K562 (cell line): Measurements from ENCODE around the gene EIF1. TPM values are rescaled to one million over a fixed set of nuclear protein-coding genes. Genes with fewer than 3 reads are reported as not detected.

Experiments used
- EZH2 ChIP-seq: IDR thresholded peaks from 2 replicates; pipeline ENCODE4 v1.6.1; 2012; ENCODE audit warnings: low read depth, mild to moderate bottlenecking, inconsistent platforms, low read length, borderline replicate concordance
- FOXO4 ChIP-seq: fragments of 450-650 bp; formaldehyde crosslinking; IDR thresholded peaks from 2 replicates; pipeline ENCODE4 v1.4.0; 2020; ENCODE audit warnings: mild to moderate bottlenecking, moderate library complexity
- JUN ChIP-seq, 2 experiments: sonication (generic) in 1 of 2; formaldehyde crosslinking in 1 of 2; IDR thresholded peaks; 2 replicates each; pipeline versions ENCODE4 v1.6.1 to v1.8.0; 2012 to 2022; ENCODE audit warnings: borderline replicate concordance in 2 of 2, mild to moderate bottlenecking in 2 of 2, improper control_type of control experiment in 1 of 2, low read depth in 1 of 2, low read length in 1 of 2, missing genetic modification reagents in 1 of 2
- NKRF ChIP-seq: fragments of 450-650 bp; IDR thresholded peaks from 2 replicates; pipeline ENCODE4 v1.6.1; 2016; ENCODE audit warnings: borderline replicate concordance
- PML ChIP-seq: IDR thresholded peaks from 2 replicates; pipeline ENCODE4 v1.6.1; 2012; ENCODE audit warnings: low read length, inconsistent platforms
- PPARD ChIP-seq: fragments of 250-450 bp; sonication (Bioruptor Pico); IDR thresholded peaks from 2 replicates; pipeline ENCODE4 v1.8.0; 2022; ENCODE audit warnings: inconsistent platforms, mild to moderate bottlenecking, moderate library complexity
- SP1 ChIP-seq: sonication (generic); formaldehyde crosslinking; IDR thresholded peaks from 2 replicates; pipeline ENCODE4 v1.8.1; 2022; ENCODE audit warnings: mild to moderate bottlenecking, missing genetic modification reagents
- TRIM28 ChIP-seq: fragments of 450-650 bp; IDR thresholded peaks from 2 replicates; pipeline ENCODE4 v1.6.1; 2017
- ZFX ChIP-seq: sonication (generic); formaldehyde crosslinking; IDR thresholded peaks from 2 replicates; pipeline ENCODE4 v1.8.0; 2022; ENCODE audit warnings: mild to moderate bottlenecking, missing genetic modification reagents, moderate library complexity
- ZNF609 ChIP-seq: sonication (generic); formaldehyde crosslinking; IDR thresholded peaks from 2 replicates; pipeline ENCODE4 v1.8.1; 2023; ENCODE audit warnings: missing genetic modification reagents, mild to moderate bottlenecking, borderline replicate concordance
- polyA plus RNA-seq, 8 experiments: library from polyadenylated mRNA; depleted of rRNA in 4 of 8; stranded (reverse) in 5 of 8; unstranded in 3 of 8; fragments of >200 nt; fragmentation: Nextera tagmentation in 2 of 8; fragmentation: Illumina TruSeq in 1 of 8; extraction: Ambion mirVana in 2 of 8; extraction: Trizol in 1 of 8; gene quantifications; 2 replicates each; pipeline versions ENCODE4 v1.2.1 to v1.2.3, GENCODE V29; 2011 to 2014; ENCODE audit warnings: inconsistent platforms in 1 of 8, missing spikeins in 1 of 8
- total RNA-seq, 7 experiments: library from RNA; depleted of rRNA in 6 of 7; stranded (reverse); fragments of >200 nt in 6 of 7; fragmentation: Illumina TruSeq in 2 of 7; extraction: Trizol in 2 of 7; gene quantifications; 2 replicates each; pipeline versions ENCODE4 v1.2.1 to v1.2.3, GENCODE V29; 2011 to 2021; ENCODE audit warnings: low replicate concordance in 1 of 7
- TF ChIP-seq, protein P1 (sequence below): fragments of 450-650 bp; formaldehyde crosslinking; IDR thresholded peaks from 2 replicates; pipeline ENCODE4 v1.4.0; 2022; ENCODE audit warnings: missing genetic modification characterization
- TF ChIP-seq, protein P2 (sequence below): fragments of 250-450 bp; sonication (Bioruptor Pico); IDR thresholded peaks from 2 replicates; pipeline ENCODE4 v1.5.0; 2020; ENCODE audit warnings: mild to moderate bottlenecking, borderline replicate concordance

The EIF1 gene
- total and polyA plus RNA-seq, 9 of the 15 experiments (the other 6 are each of a cell fraction or from before 2014, with no cell fraction given), result 67.0 to 1,204 (median 320) TPM

- TF ChIP-seq EZH2 (no peak), JUN (IDR thresholded peaks at IDR 0.05; ENCODE audit: borderline replicate concordance, low read depth, low read length) (peak; percentile 45; the same call in 1 of the 2 replicates), JUN (CRISPR knock-in tag; IDR thresholded peaks at IDR 0.05; ENCODE audit: borderline replicate concordance) (no peak), PPARD (CRISPR knock-in tag) (no peak), ZNF609 (no peak), SP1 (CRISPR knock-in tag) (0 out of 2 replicates have a peak, but pooled peaks have one; percentile 6), PML (no peak), TRIM28 (no peak; the same call in none of the 2 replicates), FOXO4 (no peak), ZFX (CRISPR knock-in tag) (peak; percentile 39; the same call in 1 of the 2 replicates), NKRF (0 out of 2 replicates have a peak, but pooled peaks have one; percentile 7)
- TF ChIP-seq, protein P1, sequence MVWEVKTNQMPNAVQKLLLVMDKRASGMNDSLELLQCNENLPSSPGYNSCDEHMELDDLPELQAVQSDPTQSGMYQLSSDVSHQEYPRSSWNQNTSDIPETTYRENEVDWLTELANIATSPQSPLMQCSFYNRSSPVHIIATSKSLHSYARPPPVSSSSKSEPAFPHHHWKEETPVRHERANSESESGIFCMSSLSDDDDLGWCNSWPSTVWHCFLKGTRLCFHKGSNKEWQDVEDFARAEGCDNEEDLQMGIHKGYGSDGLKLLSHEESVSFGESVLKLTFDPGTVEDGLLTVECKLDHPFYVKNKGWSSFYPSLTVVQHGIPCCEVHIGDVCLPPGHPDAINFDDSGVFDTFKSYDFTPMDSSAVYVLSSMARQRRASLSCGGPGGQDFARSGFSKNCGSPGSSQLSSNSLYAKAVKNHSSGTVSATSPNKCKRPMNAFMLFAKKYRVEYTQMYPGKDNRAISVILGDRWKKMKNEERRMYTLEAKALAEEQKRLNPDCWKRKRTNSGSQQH (CRISPR knock-in tag), result no peak
- TF ChIP-seq, protein P2, sequence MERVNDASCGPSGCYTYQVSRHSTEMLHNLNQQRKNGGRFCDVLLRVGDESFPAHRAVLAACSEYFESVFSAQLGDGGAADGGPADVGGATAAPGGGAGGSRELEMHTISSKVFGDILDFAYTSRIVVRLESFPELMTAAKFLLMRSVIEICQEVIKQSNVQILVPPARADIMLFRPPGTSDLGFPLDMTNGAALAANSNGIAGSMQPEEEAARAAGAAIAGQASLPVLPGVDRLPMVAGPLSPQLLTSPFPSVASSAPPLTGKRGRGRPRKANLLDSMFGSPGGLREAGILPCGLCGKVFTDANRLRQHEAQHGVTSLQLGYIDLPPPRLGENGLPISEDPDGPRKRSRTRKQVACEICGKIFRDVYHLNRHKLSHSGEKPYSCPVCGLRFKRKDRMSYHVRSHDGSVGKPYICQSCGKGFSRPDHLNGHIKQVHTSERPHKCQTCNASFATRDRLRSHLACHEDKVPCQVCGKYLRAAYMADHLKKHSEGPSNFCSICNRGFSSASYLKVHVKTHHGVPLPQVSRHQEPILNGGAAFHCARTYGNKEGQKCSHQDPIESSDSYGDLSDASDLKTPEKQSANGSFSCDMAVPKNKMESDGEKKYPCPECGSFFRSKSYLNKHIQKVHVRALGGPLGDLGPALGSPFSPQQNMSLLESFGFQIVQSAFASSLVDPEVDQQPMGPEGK (CRISPR knock-in tag), result no peak
Observed at GRCh38 chr17:41678907-41679739, 9.6 kb upstream of the EIF1 start (continued).
